Urinary bladder (tissue), 4 donors: ENCODE measurements around the gene BTG1. TPM values are rescaled to one million over a fixed set of nuclear protein-coding genes. Genes with fewer than 3 reads are reported as not detected.

ENCODE experiments used
- DNase-seq: peaks from one replicate; pipeline ENCODE4 v3.0.0-alpha.2; 2015; ENCODE audit errors: extremely low spot score
- H3K27ac ChIP-seq: one replicate; pipeline ENCODE4 v1.5.1; 2013; ENCODE audit warnings: low read depth, mild to moderate bottlenecking, moderate library complexity
- H3K36me3 ChIP-seq: one replicate; pipeline ENCODE4 v1.6.1; 2013; ENCODE audit warnings: mild to moderate bottlenecking, moderate library complexity; ENCODE audit not compliant: insufficient read depth
- H3K4me1 ChIP-seq: one replicate; pipeline ENCODE4 v1.6.1; 2013; ENCODE audit warnings: mild to moderate bottlenecking, moderate library complexity; ENCODE audit not compliant: insufficient read depth
- H3K4me3 ChIP-seq: one replicate; pipeline ENCODE4 v1.5.1; 2013; ENCODE audit warnings: low read depth, low read length
- WGBS: extraction: QIAGEN DNeasy Blood & Tissue Kit; methylation state at CpG from one replicate; pipeline ENCODE4 v1.1.7; 2013; 5-methylcytosine and 5-hydroxymethylcytosine counted together
- polyA plus RNA-seq: library from polyadenylated mRNA; stranded (reverse); fragments of 200-250 nt; gene quantifications from one replicate; pipeline ENCODE4 v1.2.3, GENCODE V29; 2013
- total RNA-seq: library from RNA; depleted of rRNA; stranded (reverse); fragments of >200 nt; gene quantifications from one replicate; pipeline ENCODE4 v1.2.3, GENCODE V29; 2014
- donor health status: healthy with polysubstance abuse.
- donor health status: healthy.

The BTG1 gene
- total RNA-seq: 32.8 TPM
- 50.6 TPM for polyA plus RNA-seq

GRCh38 chr12:92145731-92146496 is at the start of gene BTG1:
Gene BTG1 (minus strand): TSS chr12:92145846. CDS start chr12:92145535, 311 bp downstream.
- H3K4me1 ChIP-seq: no peaks in the 10 kb centered on the region
- under 1% methylated on average over 61 of the region's 61 CpGs for WGBS
- peak within 1 kb of the TSS; percentile 94 for H3K4me3 ChIP-seq
- peak; percentile 100 for DNase-seq
- no peaks in the 10 kb centered on the region for H3K36me3 ChIP-seq
- H3K27ac ChIP-seq: peak within 1 kb of the TSS; percentile 99

- no peaks in the 10 kb centered on the region for H3K4me1 ChIP-seq
- WGBS: 93% methylated on average over 4 of the region's 4 CpGs
- H3K27ac ChIP-seq: no peak overlapping the region
- no peak for DNase-seq
- H3K4me3 ChIP-seq: no peak overlapping the region
- no peaks in the 10 kb centered on the region for H3K36me3 ChIP-seq
Measured at GRCh38 chr12:92194561-92194960, 48.9 kb upstream of the BTG1 start.

GRCh38 chr12:92193846-92194245 is 48.2 kb upstream of the BTG1 start:
- DNase-seq: no peak
- WGBS: 65% methylated on average over 2 of the region's 2 CpGs

GRCh38 chr12:92193063-92193462 is 47.4 kb upstream of the BTG1 start:
- Histone ChIP-seq H3K4me3 (no peak overlapping the region), H3K27ac (no peak overlapping the region), H3K4me1 (no peaks in the 10 kb centered on the region), H3K36me3 (no peaks in the 10 kb centered on the region)
- no peak for DNase-seq
- 76% methylated on average over 2 of the region's 2 CpGs for WGBS

More at GRCh38 chr12:92193846-92194245, 48.2 kb upstream of the BTG1 start:
- Histone ChIP-seq H3K4me3 (no peak overlapping the region), H3K27ac (no peak overlapping the region), H3K36me3 (no peaks in the 10 kb centered on the region), H3K4me1 (no peaks in the 10 kb centered on the region)

GRCh38 chr12:92192360-92192759 is 46.7 kb upstream of the BTG1 start:
- no peak for DNase-seq
- no peaks in the 10 kb centered on the region for H3K36me3 ChIP-seq
- no peak overlapping the region for H3K4me3 ChIP-seq
- H3K27ac ChIP-seq: no peak overlapping the region
- no peaks in the 10 kb centered on the region for H3K4me1 ChIP-seq

- DNase-seq: no peak
- H3K4me1 ChIP-seq: no peaks in the 10 kb centered on the region
- no peak overlapping the region for H3K27ac ChIP-seq
- H3K4me3 ChIP-seq: no peak overlapping the region
- H3K36me3 ChIP-seq: no peaks in the 10 kb centered on the region
- WGBS: 72% methylated on average over 3 of the region's 3 CpGs
Measured at GRCh38 chr12:92191061-92191460, 45.4 kb upstream of the BTG1 start.

- H3K27ac ChIP-seq: no peak overlapping the region
- no peaks in the 10 kb centered on the region for H3K36me3 ChIP-seq
- no peak overlapping the region for H3K4me3 ChIP-seq
- H3K4me1 ChIP-seq: no peaks in the 10 kb centered on the region
- 95% methylated on average over 7 of the region's 7 CpGs for WGBS
- no peak for DNase-seq
Measured at GRCh38 chr12:92188517-92189188, 43.0 kb upstream of the BTG1 start.

- Histone ChIP-seq H3K4me3 (no peak overlapping the region), H3K27ac (no peak overlapping the region)
- 74% methylated on average over 2 of the region's 2 CpGs for WGBS
Measured at GRCh38 chr12:92186038-92186470, 40.4 kb upstream of the BTG1 start.

GRCh38 chr12:92185052-92185451 is 39.4 kb upstream of the BTG1 start:
- Histone ChIP-seq H3K36me3 (no peaks in the 10 kb centered on the region), H3K27ac (no peak overlapping the region), H3K4me3 (no peak overlapping the region), H3K4me1 (no peaks in the 10 kb centered on the region)
- DNase-seq: no peak

More at GRCh38 chr12:92186038-92186470, 40.4 kb upstream of the BTG1 start:
- DNase-seq: no peak
- no peaks in the 10 kb centered on the region for H3K36me3 ChIP-seq
- H3K4me1 ChIP-seq: no peaks in the 10 kb centered on the region

- WGBS: 69% methylated on average over 2 of the region's 2 CpGs
- H3K4me1 ChIP-seq: no peaks in the 10 kb centered on the region
- H3K27ac ChIP-seq: no peak overlapping the region
- no peaks in the 10 kb centered on the region for H3K36me3 ChIP-seq
- DNase-seq: no peak
- H3K4me3 ChIP-seq: no peak overlapping the region
Measured at GRCh38 chr12:92183575-92183974, 37.9 kb upstream of the BTG1 start.

GRCh38 chr12:92178340-92178739 is 32.7 kb upstream of the BTG1 start:
- no peaks in the 10 kb centered on the region for H3K36me3 ChIP-seq
- DNase-seq: no peak
- H3K27ac ChIP-seq: no peak overlapping the region
- H3K4me1 ChIP-seq: no peaks in the 10 kb centered on the region
- WGBS: 85% methylated on average over 1 of the region's 1 CpG
- no peak overlapping the region for H3K4me3 ChIP-seq

- DNase-seq: no peak
- Histone ChIP-seq H3K36me3 (no peaks in the 10 kb centered on the region), H3K27ac (no peak overlapping the region), H3K4me3 (no peak overlapping the region), H3K4me1 (no peaks in the 10 kb centered on the region)
- 95% methylated on average over 10 of the region's 10 CpGs for WGBS
Measured at GRCh38 chr12:92176646-92177045, 31.0 kb upstream of the BTG1 start.

- WGBS: 91% methylated on average over 3 of the region's 3 CpGs
- H3K4me1 ChIP-seq: no peaks in the 10 kb centered on the region
- H3K27ac ChIP-seq: no peak overlapping the region
- no peaks in the 10 kb centered on the region for H3K36me3 ChIP-seq
- no peak for DNase-seq
- no peak overlapping the region for H3K4me3 ChIP-seq
Measured at GRCh38 chr12:92175961-92176360, 30.3 kb upstream of the BTG1 start.

- no peak for DNase-seq
Measured at GRCh38 chr12:92170050-92170449, 24.4 kb upstream of the BTG1 start.

More at GRCh38 chr12:92170050-92170449, 24.4 kb upstream of the BTG1 start:
- Histone ChIP-seq H3K27ac (no peak overlapping the region), H3K4me3 (no peak overlapping the region), H3K36me3 (no peaks in the 10 kb centered on the region), H3K4me1 (no peaks in the 10 kb centered on the region)
